Measurements from ENCODE around the gene SNX13.

The SNX13 gene

DNA sequence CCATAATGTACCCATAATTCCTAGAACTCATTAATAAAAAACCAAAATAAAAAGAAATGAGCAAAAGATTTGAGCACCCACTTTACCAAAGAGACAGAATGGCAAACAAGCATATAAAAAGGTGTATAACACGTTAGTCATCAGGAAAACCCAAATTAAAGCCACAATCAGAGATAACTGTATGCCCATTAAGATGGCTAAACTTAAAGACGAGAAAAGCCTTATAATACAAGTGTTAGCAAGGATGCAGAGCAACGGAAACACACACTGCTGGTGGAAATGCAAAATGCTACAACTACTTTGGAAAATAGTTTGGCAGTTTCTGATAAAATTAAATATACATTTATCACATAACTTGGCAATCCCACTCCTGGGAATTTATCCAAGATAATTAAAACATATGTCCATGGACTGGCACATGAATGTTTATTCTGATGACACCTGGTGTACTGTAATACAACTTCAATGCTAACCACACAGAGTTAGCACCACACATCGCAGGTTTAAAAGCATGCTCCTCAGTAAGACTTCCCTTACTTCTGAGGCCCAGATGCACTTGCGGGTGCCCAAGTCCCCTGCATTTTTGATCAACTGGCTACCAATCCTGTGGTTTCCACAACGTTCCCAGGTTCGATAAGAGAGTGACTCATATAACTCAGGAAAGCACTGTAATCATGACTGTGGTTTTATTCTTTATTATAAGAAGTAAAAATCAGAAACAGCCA is 158.6 kb downstream of the SNX13 start:
- DNase-seq (ENCODE audit: low read depth), result no peak

- DNase-seq (ENCODE audit: low read depth), result no peak
Observed at GRCh38 chr7:17779381-17779780, 160.9 kb downstream of the SNX13 start.

DNA sequence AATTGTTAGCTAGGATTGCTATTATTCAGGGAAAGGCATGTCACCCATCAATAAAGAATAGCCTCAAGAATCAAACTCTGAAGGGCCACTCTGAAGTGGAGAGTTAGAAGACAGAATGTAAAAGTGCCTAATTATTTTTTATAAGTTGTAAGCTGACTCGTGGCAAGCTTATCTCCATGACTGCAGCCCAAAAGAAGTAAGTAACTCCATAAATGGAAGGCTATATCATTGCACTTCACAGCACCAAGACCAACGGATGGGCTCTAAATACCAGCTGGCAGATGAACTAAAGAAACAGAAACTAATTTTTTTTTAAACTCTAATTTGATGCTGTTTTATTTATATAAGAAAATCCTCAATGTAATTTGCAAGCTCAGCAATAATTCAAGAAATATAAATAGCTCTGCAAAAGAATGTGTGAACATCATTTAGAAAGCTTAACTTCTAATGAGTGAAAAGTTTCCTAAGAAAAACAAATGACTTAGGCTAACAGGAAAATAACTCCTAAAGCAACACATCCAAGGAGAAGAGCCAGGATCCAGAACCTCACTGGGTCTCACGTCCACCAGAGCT is 165.5 kb downstream of the SNX13 start:
- DNase-seq (ENCODE audit: low read depth), result no peak

DNA sequence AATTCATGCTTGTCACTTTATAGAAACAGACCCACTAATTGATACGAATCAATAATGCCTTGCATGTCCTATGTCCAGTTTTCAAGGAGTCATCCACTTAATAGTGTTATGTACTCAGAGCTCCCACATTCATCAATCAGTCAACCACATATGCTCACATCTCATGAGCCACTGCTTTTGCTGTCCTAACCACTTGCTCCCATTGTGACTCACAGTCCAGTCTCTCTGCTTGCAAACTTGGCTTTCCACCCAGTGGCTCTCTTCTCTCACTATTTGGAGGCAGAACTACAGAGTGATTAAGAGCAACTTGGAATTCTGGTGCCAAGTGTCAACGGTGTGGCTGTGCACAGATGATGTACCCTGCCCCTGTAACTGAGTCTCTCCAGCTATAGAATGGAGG is 166.0 kb downstream of the SNX13 start:
- DNase-seq (ENCODE audit: low read depth), result no peak

GRCh38 chr7:17773289-17773626 is 167.0 kb downstream of the SNX13 start:
- DNase-seq (ENCODE audit: low read depth), result no peak

DNA sequence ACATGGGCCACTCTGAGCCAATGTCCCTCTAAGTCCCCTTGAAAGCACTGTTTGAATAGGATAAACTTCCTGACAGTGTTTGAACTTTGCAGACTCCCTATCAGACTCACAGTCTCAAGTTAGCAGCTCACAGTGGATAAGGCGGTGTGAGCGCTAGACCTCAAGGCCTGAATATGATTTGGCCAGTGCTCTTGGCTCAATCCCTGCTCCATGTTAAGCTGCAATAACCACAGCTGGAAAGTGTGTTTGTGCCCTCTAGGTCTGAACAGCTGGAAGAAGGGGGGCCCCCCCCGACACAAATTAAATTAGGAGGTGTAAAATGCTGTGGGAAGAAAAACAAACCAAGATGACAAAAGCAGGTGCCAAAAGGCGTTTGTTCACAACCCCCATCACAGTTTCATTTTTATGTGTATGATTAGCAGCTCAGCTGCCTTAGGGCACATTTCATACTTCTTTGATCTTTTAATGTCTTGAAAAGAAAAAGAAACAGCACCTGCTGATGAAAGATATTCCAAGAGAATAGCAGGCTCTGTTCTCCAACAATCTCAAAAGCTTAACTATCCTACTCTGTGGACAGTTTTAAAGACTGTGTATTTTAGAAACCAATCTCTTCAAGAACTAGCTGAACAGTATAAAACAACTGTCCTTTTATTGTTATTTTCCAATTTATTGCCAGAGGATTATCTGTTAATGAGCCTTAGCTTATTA is 167.6 kb downstream of the SNX13 start:
- no peak for DNase-seq (ENCODE audit: low read depth)

DNA sequence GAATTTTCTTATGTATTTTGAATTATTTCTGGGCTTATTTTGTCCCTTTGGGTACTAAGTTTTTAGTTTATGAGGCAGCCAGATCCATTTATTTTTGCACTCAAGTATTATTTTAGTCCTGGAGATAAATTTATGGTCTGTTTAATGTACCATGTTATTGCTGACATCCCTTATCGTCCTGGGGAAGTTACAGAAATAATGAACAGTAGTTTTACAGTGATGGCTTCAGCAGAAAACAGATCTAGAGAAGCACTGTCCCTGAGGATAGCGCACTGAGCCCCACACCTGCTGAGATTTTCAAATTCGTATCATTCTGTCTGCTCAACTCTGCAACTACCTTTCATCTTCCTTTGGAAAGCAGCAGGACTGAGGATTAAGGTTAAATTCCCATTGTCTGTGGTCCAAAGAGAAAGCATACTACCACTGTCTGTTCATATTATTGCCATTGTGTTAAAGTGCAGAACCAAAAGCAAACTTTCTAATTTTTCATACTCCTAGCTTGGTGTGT is 168.3 kb downstream of the SNX13 start:
- DNase-seq (ENCODE audit: low read depth), result no peak

GRCh38 chr7:17770710-17771375 is 169.5 kb downstream of the SNX13 start:
- no peak for DNase-seq (ENCODE audit: low read depth)

DNA sequence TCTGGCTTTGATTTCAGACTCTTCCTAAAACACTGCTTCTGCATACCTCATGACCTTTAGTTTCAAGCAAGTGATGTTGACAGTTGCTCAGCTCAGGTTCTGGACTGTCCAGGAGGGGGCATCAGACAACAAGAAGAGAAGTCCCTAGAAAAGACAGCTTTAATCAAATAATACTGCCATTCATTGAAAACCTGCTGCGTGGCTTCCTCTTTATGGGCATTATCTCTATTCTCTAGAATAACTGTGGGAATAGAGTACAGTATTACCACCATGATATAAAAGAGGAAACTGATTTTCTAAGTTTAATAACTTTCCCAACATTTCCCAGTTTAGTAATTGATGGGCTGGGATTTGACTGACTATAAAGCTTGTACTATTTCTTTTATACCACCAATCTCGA is 170.4 kb downstream of the SNX13 start:
- DNase-seq (ENCODE audit: low read depth), result peak; percentile 30

DNA sequence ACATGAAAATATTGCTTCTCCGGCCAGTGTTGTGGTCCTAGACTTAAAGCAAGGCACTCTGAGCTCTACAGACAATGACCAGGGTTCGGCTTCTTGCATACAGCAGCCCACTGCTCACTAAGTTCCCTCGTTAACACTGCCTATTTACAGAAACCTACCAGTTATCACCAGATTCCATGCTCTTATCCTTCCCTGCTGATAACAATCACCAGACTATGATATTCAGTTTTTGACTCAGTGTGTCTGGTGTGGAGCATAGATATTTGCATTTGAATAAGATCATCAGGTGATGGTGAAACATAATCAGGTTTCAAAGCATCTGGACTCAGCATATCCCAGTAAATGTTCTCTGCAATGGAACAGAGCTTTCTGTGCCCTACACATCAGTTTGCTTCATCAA is 182.3 kb downstream of the SNX13 start:
- DNase-seq (ENCODE audit: low read depth), result no peak

- DNase-seq (ENCODE audit: low read depth), result no peak
Observed at GRCh38 chr7:17746020-17746530, 194.2 kb downstream of the SNX13 start.

GRCh38 chr7:17745610-17746009 is 194.7 kb downstream of the SNX13 start:
- DNase-seq (ENCODE audit: low read depth), result no peak

DNA sequence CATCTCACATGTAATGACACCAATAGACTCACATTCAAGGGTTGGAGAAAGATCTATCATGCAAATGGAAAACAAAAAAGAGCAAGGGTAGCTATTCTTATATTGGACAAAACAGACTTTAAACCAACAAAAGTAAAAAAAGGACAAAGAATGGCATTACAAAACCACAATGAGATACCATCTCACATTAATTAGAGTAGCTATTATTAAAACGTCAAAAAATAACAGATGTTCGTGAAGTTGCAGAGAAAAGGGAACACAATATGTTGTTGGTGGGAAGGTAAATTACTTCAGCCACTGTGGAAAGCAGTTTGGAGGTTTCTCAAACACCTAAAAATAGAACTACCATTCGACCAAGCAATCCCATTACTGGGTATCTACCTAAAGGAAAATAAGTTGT is 197.0 kb downstream of the SNX13 start:
- no peak for DNase-seq (ENCODE audit: low read depth)

DNA sequence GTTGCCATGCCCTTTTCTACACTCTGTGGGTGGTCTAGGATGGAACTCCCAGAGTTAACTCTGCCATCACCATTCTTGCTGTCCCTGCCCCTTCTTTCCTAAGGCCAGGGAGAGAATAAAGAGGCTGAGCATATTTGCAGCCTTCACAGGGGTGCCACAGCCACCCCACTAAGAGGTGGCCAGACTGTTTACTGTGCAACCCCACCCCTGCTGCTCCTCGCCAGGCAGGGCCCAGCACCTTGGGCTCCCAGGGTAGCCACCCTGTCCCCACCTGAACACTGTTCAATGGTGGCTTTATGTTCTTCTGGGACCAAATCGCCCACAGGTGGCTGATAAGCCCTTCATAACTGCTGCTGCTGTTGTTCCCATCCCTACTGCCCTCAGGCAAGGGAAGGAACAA is 198.9 kb downstream of the SNX13 start:
- no peak for DNase-seq (ENCODE audit: low read depth)

All from activated T-cell treated with anti-CD3 and anti-CD28 coated beads for 24 hours (primary cell).